22Rv1 (cell line): ENCODE results near the gene ALDH1A3.

Experiments used
- CTCF ChIP-seq: fragments of 450-650 bp; IDR thresholded peaks from 2 replicates; pipeline ENCODE4 v1.5.1; 2017; ENCODE audit warnings: mild to moderate bottlenecking
- ZFX ChIP-seq: fragments of 450-650 bp; IDR thresholded peaks from 2 replicates; pipeline ENCODE4 v1.6.1; 2017; ENCODE audit warnings: antibody characterized with exemption, borderline replicate concordance

GRCh38 chr15:100859970-100860828 is 19.4 kb upstream of the ALDH1A3 start:
- TF ChIP-seq CTCF (no peak), ZFX (no peak)
